HG03025 (cell line): ENCODE measurements around the gene STS.

ENCODE experiments used
- ATAC-seq: cut with Tn5 transposase; IDR thresholded peaks from one replicate; pipeline ENCODE4 v1.9.1; 2021; ENCODE audit warnings: mild to moderate bottlenecking, moderate library complexity; ENCODE audit not compliant: unreplicated experiment, low FRiP score

STS gene

GRCh38 chrX:7147413-7147977 is at the start of gene STS:
TSS of gene STS (plus strand) at chrX:7147712. CDS start at chrX:7253200, 105,488 bp downstream.
- peak; percentile 38 for ATAC-seq

GRCh38 chrX:7100022-7100421 is 47.5 kb upstream of the STS start:
- ATAC-seq, result no peak

GRCh38 chrX:7102119-7102518 is 45.4 kb upstream of the STS start:
- no peak for ATAC-seq

DNA sequence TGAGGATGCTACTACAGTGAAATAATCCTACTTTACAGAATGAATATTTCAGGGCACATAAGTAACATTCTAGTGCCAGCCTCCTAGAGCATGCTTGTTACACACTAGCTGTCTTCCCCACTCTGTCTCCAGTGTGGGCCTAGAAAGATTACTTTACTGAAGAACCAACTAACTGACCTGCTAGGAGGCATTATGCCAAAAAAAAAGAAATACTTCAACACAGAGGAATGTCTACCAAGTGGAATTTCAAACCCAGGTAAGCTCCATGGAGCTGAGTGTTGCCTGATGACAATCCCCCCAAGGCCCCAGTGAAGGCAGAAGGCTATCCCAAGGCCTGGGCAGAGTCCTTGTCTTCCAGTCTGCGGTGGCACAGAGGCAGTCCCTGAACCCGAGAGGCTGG is 40.9 kb upstream of the STS start:
- ATAC-seq, result no peak

DNA sequence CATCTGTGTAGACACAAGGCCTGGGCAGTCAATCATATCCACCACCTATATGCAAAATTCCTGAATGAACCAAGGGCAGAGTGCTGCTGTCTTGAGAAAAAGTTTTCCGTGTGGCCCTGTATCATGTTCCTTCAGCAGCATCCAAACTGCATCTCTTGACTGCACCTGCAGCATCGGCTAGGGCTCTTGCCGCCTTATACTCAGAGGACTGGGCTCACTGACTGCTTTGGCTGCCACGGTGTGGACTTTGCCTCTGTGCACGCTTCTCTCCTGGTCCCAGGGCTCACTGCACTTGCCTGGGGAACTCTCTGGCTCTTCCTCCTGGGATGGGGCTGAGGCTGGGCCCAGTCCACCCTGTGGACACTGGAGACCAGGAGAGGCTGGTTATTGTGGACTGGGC is 39.5 kb upstream of the STS start:
- ATAC-seq, result no peak

DNA sequence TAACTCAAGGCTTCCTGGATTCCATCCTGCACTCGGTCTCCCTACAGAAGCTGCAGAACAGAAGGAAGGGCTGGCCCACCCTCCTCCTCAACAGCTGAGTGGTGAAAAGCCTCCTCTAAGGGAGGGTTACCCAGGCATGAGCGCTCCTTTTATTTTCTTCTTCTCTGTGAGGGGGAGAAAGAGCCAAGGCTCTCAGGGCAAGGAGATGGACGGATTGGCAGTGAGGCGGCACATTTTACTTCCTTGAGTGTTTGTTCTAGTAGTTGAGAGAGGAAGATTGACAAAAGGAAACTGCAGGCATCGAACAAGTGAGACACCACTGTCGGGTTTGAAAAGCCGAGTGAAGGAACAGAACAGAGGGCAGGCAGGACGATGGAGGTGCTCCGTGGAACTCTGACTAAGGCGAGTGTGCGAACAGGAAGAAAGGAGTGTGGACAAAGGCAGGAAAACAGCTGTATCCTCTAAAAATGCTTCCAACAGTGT is 38.4 kb upstream of the STS start:
- no peak for ATAC-seq

DNA sequence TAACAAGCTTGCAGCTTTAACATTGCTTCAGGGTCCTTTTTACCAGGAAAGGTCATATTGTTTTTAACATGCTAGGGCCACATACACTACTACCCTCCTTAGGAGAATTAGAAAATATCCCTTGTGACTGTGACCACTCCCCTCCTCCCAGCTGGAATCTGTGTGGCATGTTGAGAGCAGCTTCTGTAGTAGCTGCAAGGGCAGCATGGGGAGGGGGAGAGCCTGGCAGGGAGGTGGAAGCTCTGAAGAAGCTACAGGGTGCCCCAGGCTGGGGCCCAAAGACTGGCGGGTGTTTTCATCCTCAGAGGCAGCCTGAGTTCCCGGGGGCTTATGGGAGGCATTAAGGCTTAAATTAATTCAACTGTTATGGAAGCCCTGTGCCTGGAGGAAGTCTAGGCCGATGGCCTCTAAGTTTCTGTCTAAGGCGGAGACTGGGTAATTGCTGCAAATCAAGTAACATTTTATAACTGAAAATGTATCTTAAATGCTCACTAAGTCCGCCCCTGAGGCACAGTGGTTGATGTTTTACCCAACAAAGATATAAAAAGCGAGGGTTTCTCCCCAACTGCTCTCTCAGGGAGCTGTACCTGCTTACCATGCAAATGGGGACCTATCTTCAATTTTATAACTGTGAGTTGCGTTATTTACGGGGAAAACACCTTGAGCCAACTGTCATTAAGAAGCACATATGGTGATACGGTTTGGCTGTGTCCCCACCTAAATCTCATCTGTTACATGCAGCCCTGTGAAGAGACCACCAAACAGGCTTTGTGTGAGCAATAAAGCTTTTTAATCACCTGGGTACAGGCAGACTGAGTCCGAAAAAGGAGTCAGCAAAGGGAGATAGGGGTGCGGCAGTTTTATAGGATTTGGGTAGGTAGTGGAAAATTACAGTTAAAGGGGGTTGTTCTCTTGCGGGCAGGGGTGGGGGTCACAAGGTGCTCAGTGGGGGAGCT is 37.4 kb upstream of the STS start:
- ATAC-seq, result peak; percentile 73

- peak; percentile 44 for ATAC-seq
These were observed 36.7 kb upstream of the STS start for GRCh38 chrX:7110821-7111276.

DNA sequence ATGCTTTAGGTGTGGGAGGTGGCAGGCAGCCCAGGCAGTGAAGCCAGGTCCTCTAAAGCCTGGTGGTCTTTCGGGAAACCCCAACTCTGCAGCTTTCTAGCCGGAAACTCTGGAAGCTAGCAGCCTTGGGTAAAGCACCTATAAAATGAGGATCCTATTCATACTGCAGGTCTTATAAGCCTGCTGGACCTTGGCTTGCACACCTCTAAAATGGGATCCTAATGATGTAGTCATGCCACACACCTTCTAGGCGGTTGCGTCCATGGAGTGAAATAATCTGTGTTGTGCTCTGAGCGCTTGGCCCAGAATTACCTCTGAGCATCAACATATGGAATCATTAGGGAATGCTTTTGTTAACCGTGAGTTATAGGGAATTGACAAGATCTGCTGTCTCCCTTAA is 36.0 kb upstream of the STS start:
- no peak for ATAC-seq

GRCh38 chrX:7112071-7112470 is 35.4 kb upstream of the STS start:
- ATAC-seq, result no peak

DNA sequence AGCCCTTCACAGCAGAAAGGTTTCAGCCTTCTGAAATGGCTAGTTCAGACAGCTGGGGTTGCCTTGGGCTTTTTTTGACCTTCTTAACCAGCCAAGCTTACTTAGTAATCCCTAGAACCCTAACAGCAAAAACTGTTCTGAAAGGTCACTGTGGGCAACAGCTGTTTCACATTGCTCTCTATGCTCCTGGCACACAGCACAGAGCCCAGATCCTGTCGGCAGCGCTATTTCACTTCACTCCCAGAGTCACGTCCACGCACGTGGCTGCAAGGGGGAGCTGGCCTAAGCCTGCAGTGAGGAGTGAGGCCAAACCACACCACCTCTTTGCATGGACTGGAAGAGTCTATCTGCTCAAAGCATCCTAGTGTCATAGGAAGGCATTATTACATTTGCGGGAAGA is 32.0 kb upstream of the STS start:
- peak; percentile 53 for ATAC-seq

DNA sequence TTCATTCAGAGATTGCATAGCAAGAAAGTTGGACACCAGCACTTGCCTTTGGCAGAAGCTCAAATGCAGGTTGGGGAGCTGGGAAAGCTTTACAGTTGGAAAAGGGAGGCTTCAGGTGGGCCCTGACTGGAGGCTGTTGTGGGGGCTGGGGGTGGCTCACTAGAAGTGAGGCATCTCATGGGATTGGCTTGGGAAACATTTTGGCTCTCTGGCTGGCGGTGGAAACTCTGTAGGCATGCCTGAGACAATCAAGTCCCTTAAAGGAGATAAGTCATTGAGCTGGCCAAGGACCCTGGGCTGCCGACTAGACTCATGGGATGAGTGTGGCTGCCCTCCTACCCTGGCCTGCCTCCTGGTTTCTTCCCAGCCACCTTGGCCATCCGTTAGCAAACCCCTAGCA is 31.4 kb upstream of the STS start:
- no peak for ATAC-seq

DNA sequence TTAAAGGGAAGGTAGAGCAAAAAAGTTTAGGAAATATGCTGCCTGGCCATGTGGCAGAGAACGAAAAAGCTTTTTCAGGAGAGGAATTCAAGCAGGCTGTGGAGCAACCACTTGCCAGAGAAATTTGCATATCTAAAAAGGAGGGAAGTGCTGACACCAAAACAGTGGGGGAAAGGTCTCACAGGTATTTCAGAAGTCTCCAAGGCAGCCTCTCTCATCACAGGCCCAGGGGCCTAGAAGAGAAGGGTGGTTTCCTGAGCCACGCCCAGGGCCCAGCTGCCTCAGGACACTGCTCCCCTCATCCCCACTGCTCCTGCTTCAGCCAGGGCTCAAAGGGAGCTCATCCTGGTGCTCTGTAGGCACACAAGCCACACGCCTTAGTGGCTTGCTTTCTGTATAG is 29.9 kb upstream of the STS start:
- peak; percentile 41 for ATAC-seq

DNA sequence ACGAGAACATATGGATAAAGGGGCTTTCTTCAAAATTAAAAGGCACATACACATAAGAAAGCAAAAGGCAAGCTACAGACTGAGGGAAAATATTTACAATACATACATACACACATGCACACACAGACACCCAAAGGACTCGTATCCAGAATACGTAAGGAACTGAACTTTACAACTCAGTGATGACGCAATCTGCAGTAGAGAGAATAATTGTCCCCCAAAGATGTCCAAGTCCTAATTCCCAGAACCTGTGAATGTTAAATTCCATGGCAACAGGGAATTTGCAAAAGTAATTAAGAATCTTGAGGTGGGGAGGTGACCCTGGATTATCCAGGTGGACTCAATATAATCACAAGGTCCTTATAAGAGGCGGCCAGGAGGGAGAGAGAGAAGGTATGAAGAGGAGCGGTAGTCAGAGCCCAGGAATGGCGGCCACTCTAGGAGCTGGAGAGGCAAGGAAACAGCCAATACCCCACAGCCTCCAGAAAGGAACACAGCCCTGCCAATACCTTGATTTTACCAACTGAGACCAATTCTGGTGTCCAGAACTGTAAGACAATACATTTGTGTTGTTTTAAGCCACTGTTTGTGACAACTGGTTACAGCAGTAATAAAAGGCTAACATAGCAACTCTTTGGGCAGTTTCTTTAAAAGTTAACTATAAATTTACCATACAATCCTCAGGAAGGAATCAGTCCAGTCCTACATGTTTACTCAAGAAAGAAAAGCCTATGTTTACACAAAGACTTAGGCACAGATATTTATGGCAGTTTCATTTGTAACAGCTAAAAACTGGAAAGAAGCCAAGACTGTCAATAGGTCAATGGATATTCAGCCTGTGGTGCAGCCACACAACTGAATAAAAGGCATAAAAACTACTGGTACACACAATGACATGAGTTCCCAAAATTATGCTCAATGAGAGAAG is 27.3 kb upstream of the STS start:
- ATAC-seq, result no peak

GRCh38 chrX:7120878-7121219 is 26.7 kb upstream of the STS start:
- ATAC-seq, result no peak

DNA sequence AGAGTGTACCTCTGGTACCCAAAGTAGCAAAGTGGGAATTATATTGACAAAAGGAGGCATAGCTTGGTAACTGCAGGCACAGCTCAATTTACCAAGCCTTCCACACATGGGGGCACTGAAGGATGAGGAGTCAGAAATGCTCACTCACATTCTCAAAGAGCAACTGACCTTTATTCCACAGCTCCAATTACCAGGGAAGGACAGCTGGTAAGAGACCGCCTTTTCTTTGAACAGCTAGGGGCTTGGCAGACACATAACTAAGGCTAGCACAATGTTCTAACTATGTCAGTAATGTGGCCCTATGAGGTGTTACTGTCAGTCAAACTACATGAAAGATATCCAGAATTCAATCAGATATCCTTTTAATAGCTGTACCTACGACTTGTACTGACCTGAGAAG is 20.5 kb upstream of the STS start:
- no peak for ATAC-seq

DNA sequence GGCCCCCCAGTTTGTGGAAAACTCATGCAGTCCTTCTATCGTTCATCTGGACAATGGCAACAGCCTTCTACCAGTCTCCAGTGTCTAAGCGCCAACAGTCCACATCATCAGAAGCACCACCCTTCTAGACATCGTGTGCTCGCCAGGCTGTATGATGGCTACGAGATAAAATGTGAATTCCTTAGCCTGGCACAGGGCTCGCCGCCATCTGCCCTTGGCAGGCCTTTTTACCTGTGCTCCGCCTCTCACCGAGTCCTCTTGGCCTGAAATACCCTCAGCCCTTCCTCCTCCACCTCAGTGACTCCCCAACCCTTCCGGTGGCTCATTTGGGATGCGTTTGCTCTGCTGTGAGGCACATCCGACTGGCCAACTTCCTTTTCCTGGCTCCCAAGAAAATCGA is 15.9 kb upstream of the STS start:
- no peak for ATAC-seq

- ATAC-seq, result peak; percentile 69
These were observed 15.0 kb upstream of the STS start for GRCh38 chrX:7132335-7133049.

- ATAC-seq, result no peak
These were observed 14.5 kb upstream of the STS start for GRCh38 chrX:7133050-7133440.

DNA sequence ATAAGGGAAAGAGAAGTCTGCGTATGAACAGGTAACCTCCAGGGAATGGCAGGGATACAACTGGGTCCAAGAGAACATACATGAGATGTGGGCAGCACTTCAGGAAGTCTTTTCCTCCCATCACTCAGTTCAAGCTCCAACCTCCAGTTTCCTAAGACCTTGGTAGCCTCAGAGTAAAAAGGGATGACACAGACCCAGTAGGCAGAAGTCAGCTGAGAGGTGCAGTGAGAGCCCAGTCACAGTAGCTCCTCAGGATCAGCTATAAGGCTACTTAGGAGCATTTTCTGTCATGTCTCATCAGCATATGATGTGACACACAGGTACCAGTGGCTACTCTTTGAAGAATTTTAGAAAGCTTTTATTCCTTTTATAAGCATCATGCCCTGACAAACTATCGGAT is 12.5 kb upstream of the STS start:
- ATAC-seq, result no peak
